HG03064 (cell line): ENCODE data around the gene PSME4.
"Not testable (repeated sequence)": the region's sequence is repeated elsewhere in the genome, so short reads cannot be mapped to it uniquely, and the experiment has no call there.

Experiments
- ATAC-seq: cut with Tn5 transposase; IDR thresholded peaks from one replicate; pipeline ENCODE4 v1.9.1; 2021; ENCODE audit warnings: low read depth; ENCODE audit not compliant: unreplicated experiment

PSME4 gene

DNA sequence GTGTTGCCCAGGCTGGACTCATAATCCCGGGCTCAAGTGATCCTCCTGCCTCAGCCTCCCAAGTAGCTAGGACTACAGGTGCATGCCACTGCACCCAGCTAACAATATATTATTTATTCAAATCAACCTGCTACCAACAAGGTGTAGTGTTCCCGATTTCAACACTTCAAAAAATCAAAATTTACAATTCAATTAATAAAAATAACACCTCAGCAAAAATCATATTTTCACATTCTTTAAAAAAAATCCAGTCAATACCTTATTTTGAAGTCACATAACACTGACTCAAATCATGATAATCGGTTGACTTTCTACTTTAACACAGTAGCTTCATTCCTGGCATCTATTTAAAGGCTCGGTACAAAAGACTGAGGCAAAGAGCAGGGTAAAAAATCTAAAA lies 118.3 kb downstream of the PSME4 start:
- no peak for ATAC-seq

DNA sequence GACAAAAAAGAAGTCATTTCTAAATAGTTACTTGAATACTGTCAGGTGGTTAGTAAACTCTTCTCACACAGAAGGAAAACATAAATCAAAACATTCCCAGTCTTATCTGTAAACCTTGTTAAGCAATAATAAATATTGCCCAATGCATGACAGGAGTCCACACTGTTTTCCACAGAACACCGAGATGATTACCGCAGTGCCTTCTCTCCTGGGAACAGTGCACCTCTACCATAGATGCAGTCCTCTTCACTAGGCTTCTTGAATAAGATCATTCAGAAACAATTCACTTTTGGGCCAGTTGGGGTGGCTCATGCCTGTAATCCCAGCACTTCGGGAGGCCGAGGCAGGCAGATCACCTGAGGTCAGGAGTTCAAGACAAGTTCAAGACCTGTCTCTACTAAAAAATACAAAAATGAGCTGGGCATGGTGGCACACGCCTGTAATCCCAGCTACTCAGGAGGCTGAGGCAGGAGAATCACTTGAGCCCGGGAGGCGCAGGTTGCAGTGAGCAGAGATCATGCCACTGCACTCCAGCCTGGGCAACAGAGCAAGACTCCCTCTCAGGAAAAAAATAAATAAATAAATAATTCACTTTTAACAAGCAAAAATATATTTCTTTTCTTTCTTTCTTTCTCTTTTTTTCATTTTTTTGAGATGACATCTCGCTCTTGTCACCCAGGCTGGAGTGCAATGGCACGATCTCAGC lies 119.6 kb downstream of the PSME4 start:
- ATAC-seq, result not testable (repeated sequence)

DNA sequence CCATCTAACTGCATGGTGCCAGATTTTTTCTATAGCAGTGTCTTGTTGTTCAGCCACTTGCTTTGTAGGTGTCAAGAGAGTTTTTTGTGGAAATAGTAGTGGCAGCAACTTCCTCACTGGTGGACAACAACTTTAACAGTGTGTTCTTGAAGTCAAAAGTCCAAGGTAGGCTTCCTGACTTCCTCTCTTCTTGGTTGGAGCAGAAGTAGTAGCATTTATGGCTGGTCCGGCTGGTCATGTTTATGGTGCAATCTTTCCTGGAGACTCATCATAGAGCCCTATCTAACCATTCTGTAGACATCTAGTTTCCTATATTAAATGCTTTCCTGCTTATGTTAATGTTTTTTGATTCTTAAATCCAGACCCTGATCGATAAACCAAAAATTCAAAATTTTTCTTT lies 122.7 kb downstream of the PSME4 start:
- no peak for ATAC-seq

DNA sequence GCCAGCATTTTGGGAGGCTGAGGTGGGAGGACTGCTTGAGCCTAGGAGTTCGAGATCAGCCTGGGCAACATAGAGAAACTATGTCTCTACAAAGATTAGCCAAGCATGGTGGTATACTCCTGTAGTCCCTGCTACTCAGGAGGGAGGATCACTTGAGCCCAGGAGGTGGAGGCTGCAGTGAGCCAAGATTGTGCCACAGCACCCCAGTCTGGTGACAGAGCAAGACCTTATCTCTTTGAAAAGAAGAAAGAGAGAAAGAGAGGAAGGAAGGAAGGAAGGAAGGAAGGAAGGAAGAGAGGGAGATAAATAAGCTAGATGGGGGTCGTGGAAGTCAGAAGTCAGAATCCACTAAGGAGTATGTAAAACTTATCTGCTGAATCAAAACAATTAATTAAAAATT lies 127.2 kb downstream of the PSME4 start:
- no peak for ATAC-seq

DNA sequence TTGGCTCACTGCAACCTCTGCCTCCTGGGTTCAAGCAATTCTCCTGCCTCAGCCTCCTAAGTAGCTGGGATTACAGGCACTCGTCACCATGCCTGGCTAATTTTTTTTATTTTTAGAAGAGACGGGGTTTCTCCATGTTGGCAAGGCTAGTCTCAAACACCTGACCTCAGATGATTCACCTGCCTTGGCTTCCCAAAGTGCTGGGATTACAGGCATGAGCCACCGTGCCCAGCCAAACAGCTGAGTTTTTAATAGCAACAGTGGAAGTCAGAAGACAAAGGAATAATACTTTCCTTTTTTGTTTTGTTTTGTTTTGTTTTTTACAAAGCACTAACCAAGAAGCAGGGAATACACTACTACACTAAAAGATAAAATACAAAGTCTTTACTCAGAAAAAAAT lies 127.9 kb downstream of the PSME4 start:
- ATAC-seq, result no peak

DNA sequence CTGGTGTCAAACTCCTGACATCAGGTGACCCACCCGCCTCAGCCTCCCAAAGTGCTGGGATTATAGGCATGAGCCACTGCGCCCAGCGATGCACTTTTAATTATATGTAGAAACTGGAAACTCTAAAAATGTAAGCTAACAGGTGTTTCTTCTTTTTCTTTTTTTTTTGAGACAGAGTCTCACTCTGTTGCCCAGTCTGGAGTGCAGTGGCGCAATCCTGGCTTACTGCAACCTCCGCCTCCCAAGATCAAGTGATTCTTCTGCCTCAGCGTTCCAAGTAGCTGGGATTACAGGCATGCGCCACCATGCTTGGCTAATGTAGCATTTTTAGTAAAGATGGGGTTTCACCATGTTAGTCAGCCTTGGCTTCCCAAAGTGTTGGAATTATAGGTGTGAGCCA lies 129.1 kb downstream of the PSME4 start:
- ATAC-seq, result not testable (repeated sequence)

DNA sequence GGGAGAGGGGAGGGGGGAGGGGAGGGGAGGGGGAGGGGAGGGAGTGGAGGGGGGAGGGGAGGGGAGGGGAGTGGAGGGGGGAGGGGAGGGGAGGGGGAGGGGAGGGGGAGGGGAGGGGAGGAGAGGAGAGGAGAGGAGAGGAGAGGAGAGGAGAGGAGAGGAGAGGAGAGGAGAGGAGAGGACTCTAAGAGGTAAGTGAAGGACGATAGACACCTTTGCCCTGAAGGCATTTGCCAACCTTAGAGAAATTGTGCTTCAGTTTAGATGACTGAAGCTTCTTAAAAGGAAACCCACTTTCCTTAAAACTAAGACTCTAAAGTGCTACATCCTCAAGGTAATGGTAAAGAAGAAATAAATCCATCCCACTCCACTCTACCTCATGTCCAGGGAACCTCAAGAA lies 130.2 kb downstream of the PSME4 start:
- no peak for ATAC-seq

DNA sequence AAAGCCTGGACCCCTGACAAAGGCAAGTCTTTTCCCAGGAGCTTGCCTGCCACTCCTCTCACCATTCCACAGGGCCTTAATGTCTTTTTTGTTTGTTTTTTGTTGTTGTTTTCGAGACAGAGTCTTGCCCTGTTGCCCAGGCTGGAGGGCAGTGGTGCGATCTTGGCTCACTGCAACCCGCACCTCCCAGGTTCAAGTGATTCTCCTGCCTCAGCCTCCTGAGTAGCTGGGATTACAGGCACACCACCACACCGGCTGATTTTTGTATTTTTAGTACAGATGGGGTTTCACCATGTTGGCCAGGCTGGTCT lies 140.9 kb downstream of the PSME4 start:
- not testable (repeated sequence) for ATAC-seq

DNA sequence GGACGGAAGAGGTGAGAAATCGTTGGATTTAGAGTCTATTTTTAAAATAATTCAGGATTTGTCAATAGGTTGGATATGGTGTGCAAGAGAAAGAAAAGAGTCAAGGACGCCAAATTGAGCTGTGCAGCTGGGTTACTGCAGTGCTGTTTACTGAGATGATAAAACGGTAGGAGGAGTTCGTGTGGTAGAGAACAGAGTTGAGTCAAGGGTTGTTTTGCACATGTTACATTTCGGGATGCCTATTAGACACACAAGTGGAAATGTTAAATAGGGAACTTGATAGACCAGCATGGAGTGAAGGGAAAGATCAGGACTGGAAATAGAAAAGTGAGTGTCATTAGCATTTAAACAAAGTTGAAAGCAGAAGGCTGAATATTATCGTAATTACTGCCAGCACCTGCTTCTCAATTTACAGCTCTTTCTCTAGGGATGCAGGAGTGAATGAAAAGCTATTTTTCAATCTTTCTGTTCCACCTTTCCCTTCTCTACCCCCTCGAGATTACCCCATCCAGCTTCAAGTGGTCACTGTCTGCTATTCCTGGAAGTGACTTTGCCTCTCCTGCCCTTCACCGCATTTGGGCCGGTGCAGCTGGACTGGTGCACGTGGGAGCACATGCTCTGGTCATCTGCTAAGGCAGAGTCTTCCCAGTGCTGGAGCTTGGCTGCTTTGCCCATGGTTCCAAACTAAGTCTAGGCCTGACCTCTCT lies 141.4 kb downstream of the PSME4 start:
- ATAC-seq, result no peak

DNA sequence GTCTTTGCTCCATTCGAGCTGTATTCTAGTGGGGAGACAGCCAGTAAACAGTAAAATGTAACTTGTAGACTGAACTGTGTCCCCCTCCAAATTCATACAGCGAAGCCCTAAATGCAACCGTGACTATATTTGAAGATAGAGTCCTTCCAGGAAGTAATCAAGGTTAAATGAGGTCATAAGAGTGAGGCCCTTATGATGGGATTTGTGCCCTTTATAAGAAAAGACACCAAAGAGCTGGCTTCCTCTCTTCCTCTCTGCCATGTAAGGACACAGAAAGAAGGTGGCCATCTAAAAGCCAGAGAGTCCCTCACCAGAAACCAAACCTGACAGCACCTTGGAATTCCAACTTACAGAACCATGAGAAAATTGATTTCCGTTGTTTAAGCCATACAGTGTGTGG lies 142.5 kb downstream of the PSME4 start:
- no peak for ATAC-seq

DNA sequence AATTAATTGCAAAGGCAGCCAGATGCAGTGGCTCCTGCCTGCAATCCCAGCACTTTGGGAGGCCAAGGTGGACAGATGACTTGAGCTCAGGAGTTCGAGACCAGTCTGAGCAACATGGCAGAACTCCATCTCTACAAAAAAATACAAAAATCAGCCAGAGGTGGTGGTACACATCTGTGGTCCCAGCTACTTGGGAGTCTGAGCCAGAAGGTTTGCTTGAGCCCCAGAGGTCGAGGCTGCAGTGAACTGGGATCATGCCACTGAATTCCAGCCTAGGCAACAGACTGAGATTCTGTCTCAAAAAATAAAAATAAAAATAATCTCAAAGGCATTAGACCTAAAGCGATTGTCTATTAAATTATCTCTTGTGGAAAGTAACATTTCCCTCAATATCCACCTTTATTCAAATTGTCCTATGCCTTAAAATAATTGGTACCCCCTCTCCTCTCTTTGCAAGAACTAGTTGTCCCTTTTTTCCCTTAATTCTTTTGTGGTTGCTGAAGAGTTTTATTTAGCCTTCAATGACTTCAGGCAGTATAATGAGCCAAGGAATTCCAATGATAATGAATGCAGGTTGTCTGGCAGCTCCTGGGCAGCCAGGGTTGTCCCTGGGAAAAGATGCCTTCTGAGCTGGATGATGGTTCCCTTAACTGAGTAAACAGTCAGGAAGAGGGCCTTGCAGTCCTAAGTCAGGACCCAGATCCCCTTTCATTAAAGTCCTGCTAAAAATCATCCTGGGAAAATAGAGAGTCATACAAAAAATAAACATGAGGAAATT lies 143.2 kb downstream of the PSME4 start:
- no peak for ATAC-seq

DNA sequence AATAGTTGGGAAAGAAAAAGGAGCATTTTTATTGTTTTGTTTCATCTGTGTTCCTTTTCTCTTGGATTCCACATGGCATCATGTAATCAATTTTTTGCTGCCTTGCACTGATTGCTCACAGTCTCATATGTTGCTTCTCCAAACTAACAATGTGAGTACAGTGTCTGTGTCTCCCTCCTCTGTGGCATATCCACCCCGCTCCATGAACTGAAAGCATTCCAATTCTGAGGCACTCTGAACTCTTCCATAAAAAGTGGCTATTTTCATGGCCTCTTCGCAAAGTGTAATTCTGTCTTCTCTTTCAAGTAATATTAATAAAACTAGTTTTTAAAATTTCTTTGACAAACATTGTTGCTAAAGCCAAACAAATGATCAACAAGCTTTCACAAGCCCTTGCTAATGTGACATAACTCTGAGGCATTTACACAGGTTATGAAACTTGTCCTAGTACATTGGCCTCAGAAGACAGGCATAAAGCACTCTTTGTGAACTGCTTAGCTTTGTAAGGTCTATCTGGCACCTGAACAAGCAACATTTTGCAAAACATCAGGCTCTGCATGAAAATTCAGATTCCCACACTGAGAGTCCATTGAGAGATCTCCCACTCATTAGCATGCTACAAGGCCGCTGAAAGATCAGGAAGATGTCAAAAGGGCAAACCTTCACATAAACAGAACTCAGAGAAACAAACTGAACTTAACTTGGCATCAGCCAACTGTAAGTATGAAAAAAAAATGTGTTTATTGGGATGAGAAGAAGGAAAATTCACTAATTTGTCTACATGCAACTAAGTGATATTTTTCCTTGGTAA lies 144.0 kb downstream of the PSME4 start:
- ATAC-seq, result no peak

DNA sequence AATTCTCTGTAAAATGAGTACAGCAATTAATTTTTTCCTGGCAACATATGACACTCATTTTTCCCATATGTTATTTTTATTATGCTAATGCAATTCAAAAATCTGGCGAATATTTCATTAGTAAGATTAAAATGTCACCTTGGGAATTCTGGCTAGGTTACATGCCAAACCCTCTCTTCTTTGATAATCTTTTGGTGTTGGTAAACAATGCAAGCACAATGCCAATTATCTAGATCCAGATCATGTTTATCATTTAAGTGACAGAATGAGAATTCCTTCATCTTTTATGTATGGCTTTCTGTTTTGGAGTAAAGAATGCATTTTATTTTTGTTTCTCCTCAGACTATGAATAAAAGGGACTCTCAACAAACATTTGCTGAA lies 144.8 kb downstream of the PSME4 start:
- no peak for ATAC-seq

DNA sequence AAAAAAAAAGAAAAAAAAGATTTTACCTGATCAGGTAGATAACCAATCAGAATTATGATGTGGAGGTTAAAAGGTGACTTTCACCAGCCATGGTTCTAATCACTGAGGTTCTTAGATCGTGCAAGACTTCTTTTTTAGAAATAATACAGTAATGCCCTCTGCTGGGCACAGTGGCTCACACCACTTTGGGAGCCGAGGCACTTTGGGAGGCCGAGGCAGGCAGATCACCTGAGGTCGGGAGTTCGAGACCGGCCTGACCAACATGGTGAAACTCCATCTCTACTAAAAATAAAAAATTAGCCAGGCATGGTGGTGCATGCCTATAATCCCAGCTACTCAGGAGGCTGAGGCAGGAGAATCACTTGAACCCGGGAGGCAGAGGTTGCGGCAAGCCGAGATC lies 147.2 kb downstream of the PSME4 start:
- ATAC-seq, result not testable (repeated sequence)

DNA sequence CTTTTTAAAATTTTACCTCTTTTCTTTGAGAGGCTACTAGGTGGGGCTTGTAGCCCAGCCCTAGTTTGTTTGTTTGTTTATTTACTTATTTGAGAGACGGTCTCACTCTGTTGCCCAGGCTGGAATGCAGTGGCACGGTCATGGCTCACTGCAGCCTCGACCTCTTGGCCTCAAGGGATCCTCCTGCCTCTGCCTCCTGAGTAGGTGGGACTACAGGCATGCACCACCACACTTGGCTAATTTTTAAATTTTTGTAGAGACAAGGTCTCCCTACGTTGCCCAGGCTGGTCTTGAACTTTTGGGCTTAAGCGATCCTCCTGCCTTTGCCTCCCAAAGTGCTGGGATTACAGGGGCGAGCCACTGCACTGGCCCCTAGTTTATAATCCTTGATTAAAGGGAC lies 149.0 kb downstream of the PSME4 start:
- ATAC-seq, result no peak

DNA sequence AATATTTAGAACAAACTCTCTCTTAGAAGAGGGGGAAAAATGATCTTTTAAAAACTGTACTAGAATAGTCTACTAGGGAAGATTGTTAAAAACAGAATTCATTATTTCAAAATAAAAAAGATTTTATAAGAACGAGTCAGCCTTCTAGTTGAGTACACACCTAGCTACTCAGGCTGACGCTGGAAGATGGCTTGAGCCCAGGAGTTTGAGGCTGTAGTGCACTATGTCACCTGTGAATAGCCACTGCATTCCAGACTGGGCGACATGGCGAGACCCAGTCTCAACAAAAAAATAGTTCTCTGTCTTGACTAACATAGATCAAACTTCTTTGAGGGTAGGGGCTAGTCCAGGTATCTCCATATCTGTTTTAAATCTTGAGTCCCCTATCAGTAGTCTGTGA lies 150.1 kb downstream of the PSME4 start:
- no peak for ATAC-seq

DNA sequence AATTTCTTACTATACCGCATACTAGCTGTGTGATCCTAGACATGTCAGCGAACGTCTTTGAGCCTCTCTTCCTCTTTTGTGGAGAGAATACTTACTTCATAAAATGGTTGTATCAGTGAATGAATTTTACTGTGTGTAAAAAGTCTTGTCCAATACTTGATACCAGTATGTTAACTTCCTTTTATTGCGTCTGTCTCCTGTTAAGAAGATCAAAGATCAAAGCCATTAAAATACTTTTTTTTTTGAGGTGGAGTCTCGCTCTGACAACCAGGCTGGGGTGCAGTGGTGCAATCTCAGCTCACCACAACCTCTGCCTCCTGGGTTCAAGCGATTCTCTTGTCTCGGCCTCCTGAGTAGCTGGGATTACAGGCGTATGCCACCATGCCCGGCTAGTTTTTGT lies 150.7 kb downstream of the PSME4 start:
- no peak for ATAC-seq

DNA sequence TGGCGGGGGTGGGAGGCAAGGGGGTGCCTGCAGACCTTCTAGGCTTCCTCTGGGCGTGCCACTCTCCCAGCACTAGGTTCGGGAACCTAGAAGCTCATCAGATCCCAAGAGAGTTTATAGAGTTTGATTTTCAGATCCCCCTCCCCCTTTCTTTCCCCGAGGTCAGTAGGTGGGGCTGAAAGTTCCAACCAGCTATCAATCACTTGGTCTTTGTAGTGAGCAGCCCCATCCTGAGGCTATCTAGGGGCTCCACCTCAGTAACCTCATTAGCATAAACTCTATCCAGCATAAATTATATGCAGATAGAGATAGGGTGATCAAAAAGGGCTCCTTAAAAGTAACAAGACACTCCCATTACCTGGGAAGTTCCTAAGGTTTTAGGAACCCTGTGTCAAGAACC lies 151.2 kb downstream of the PSME4 start:
- no peak for ATAC-seq

DNA sequence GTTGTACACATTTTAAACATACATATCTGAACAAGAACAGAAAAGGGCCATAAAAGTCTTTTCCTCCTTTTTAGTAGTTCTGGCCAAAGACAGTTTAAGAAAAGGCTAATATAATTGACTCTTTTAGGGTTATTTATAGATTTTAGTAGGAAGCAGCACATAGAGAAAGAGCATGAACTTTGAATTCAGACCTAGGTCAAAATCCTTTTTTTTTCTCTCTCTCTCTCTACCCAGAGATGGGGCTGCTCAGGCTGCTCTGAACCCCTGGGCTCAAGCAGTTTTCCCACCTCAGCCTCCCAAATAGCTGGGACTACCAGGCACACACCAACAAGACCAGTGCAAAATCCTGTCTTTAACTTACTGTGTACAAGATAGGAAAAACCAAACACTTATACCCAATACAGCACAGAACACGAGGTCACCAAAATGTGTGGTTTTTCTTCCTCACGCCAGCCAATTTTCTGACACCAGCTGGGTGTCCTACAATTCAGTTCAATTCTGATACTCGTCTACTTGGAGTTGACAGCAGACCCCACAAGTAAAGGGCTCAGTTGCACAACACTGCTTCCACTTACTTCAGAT lies 151.8 kb downstream of the PSME4 start:
- no peak for ATAC-seq
